Activated CD8-positive, alpha-beta memory T cell treated with anti-CD3 and anti-CD28 coated beads for 48 hours (primary cell): ENCODE measurements around the gene NOP16.
A peak's percentile ranks its signal among the peaks of the same experiment; 100 is the strongest.

Source experiments
- DNase-seq, 3 experiments: peaks; one replicate each; pipeline ENCODE4 v3.0.0-alpha.2; 2020; ENCODE audit warnings: low read depth in 2 of 3, low spot score in 2 of 3

Gene NOP16

DNA sequence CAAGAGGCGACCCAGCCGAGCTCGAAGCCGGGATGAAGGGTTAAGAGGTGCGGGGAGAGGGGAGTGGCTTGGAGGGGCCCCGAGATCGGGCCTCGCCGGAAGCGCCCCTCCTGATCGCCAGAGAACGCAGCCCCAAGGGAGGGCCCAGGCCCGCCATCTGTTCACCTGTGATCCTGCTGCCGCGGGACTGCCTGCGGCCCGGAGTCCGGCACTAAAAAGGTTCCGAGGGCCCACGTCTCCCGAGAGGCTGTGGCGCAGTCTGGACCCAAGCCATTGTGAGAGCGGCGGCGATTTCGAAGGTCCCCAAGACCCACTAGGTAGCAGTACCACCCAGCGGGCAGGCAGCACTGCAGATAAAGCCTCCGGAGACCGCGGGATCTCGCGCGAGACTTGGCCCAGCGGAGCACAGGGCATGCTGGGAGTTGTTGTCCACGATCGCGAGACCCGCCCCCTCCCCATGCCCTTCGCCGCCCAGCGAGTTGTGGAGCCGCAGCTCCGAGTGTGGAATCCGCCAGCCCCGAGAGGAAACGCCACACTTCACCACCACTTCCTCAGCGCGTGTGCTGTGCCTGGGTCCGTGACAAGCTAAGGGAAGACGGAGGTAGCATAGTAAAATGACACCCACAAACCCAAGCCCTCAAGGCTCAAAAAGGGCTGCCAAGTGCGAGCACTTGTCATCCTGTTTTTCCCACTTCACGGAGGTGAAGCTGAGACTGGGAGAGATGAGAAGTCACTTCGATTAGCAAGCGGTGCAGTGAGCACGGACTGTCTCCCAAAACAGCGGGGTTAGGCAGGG, 26.8 kb downstream of the NOP16 start, which contains the start of gene KIAA1191:
KIAA1191 (minus strand) TSS at position 328 of the 796 bp plus-strand sequence. CDS start 2,256 bp downstream, outside the sequence.
- DNase-seq, result peak; percentile 64 to 80 (median 78)

DNA sequence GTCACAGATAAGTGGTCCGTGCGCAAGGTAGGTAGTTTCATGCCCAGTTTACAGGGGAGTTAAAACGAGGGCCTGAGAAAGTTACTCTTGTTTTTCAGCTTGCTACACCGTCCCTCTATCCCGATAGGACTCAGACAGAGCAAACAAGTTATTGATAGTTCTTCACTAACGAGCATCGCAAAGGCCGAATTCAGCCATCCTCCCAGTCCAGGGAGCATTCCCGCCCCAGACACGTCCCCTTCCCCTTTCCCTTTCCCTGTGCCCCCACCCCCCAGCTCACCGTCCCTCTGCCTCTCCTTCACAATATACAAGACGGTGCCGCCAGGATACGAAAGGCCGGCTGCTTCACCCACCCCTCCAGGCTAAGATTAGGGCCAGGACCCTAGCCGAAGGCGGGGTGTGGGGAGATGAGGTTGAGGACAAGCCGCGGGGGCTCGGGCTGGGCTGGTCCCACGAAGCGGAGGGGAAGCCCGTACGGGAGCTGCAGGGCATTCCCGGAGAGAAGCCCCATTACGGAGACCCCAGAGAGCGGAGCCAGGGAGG, 27.4 kb downstream of the NOP16 start:
- DNase-seq, result no peak

DNA sequence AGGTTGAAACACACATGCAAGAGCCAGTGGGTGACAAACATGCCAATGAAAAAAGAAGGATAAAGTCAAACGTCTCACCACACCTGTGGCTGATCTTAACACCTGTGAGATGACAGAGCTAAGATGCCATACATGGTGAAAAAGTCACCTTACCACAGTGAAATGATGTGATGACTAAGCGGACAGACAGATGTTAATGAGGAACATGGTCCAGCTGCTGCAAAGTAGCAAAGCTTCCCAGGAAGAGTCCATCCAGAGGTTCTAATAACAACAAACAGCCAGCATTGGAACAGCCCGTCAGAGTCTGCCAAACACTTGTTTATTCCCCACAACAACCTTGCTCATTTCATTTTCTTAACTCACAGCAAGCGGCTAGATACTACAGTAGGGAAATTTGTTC, 28.7 kb downstream of the NOP16 start:
- no peak for DNase-seq

DNA sequence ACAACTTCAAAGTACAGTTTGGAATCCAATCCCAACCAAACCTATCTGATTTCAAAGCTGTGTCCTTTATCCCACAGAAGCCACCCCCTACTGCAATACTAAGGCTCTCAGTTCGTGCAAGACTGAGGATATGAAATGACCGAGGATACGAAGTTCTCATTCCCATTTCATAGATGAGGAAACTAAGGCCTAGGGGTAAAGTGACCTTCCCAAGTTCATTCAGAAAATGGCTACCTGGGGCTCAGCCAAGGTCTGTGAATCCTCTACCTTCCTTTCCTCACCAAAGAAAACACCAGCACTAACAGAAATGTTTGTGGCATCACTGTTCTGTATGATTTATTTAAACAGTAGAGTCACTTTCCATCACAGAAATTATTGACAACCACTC, 32.2 kb downstream of the NOP16 start:
- no peak for DNase-seq

DNA sequence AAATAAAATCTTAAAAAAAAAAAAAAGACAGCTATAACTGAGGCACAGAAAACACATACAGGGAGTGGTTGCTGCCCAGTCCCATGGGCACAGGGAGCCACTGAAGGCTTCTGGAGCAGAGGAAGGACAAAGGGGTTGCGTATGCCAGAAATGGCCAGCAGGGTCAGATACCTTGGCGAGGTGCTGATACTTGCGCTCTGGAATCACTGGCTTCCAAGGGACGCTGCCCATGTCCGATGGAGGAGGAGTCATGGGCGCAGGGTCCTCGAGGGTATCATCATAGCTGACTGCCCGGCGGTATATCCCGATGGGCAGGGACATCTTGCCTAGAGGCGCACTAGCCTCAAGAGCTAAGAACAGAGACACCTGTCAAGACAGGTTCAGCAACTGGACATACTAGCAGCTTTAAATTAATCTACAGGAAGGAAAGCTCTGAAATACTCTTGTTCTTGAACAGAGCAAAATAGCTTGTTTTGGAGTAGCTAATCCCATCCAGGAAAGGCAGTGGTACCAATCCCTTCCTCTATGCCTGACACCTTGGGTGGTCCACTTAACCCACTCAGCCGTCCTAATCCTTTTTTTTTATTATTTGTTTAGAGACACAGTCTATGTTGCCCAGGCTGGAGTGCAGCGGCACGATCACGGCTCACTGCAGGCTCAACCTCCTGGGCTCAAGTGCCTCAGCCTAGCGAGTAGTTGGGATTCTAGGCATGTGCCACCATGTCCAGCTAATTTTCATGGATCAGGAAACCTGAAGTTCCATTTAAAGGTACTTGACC, 32.8 kb downstream of the NOP16 start:
- no peak for DNase-seq

DNA sequence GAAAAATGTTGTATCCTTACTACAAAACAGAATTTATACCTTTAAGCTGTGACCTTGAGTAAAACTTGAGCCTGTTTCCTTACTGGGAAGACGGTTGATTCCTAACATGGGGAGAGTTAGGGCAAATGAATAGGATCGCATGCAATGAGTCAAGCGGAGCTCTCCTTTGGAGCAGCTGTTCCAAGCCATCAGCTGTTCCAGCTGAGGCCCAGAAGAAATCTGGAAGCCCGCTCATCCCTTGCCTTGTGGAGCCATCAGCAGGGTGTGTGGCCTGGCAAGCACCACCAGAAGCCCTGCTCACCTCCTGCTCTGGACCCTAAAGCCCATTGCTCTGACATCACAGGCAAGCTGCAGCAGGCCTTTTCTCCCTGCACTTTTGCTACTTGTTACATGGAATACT, 34.9 kb downstream of the NOP16 start:
- no peak for DNase-seq

DNA sequence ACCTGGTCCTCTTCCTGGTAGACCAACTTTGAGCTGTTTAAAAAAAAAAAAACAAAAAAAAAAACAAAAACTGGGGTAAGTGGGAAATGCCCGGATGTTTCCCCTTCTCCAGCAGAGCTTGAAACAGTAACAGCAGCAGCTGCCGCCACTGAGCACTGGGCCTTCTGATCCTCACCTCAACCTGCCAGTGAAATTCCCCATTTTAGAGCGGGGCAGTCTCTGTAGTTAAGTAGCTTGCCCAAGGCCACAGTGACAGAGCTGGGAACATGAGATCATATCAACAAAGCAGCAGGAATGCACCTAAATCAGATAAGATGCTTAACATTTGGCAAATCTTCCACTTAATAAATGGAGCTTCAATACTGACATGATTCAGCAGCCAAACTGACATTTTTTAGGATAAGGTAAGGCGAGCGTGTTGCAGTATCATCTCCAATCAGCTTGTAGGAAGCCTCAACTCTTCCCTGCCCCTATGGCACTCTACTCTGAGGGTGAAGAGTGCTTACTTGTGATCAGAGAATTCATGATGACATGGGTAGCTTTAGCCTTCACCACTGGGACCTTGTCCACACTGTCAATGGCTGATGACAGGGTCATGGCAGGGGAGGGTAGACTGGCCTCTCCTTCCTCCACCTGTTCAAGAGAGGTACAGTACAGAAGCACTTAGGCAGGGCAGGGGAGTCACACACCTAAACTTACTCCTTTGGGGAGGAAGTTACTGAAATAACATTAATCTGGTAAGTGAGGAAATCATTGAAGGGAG, 36.1 kb downstream of the NOP16 start:
- DNase-seq, result no peak

DNA sequence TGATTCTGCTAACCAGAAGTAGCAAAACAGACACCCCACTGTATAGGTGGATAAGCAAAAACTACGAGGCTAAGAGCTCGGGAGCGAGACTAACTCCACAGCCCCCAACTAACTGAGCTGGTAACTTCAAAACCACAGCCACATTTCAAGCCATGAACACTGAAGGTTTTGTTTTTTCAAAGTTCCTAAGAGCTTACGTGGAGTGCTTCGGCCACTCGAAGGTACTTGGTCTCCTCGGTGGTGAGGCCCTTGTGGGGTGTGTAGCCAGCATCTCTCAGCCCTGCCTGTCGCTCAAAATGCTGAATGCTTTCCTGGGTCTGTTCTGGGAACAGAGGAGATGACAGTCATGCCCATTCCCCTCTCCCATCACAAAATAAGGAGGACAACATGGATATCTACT, 38.0 kb downstream of the NOP16 start:
- no peak for DNase-seq

DNA sequence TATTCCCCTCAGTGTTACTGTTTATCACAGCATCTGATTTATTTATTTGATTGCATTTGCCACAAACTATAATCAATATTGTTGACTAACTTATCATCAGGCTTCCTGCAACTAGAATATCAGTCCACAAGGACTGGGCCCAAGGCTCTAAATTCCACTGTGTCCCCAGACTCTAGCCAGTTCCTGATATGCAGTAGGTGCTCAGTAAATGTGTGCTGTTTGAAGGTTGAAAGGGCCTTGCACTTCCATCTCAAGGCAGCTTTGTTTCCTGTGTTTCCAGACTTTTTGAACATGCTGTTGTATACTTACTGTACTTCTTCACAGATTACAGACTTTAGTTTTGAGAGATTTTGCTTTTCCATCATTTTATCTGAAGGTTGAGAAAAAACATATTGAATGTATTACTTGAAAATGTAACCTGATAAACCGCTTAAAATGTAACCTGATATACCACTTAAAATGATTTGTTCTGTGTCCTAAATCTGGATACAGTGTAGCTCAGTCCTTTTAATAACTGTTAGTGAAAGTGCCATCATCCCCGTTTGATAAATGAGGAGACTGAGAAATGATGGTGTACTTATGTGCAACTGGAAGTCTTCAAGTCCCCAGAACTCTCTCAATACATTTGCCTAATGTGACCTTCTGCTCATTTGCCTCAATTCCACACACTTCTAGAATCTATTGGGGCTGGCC, 45.5 kb downstream of the NOP16 start:
- no peak for DNase-seq

DNA sequence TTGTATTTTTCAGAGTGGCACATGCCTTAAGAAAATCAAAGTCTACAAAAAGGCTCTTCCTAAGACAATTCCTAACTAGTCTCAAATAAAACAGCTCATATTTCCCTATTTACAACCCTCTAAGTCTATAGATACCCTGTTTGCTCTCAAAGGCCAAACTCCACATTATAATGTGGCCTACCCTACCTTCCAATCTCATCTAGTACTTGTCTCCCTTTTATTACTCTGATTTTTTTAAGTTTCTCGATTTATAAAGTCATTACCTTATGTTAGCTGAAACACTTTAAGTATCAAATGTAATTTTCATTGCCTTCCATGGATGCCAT, 46.3 kb downstream of the NOP16 start:
- DNase-seq, result no peak

DNA sequence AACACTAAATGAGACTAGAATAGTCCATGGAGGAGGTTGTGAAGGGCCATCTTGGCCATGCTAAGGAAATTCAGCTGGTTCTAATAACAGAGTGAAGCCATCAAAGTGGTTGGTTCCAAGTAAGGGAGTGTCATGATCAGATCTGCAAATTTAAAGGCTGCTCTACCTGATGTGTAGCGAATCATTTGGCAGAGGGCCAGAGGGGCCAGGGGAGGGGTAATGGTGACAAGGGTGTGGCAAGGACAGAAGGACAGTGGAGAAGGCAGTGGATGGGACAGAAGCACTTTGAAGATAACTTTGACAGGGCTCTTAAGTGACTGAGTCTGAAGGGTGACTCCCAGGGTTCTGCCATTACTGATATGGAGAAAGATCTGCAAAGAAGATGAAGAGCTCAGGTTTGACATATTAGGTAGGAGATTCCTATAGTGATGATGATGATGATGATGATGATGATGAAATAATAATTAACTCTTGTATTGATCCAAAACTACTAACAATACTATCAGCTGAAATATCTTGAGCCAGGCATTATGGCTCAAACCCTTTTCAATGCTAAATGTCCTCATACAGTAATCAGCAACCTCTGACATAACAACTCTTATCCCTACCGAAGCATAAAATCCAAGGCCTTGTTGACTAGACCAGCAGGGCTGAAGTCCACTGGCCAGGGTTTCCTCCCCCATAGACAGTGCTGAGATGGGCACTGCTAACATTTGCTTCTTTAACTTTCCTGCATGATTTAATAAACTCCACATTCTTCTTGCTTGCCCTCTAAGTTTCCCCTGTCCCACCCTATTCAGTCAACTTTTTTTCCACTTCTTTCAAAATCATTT, 46.9 kb downstream of the NOP16 start:
- no peak for DNase-seq

DNA sequence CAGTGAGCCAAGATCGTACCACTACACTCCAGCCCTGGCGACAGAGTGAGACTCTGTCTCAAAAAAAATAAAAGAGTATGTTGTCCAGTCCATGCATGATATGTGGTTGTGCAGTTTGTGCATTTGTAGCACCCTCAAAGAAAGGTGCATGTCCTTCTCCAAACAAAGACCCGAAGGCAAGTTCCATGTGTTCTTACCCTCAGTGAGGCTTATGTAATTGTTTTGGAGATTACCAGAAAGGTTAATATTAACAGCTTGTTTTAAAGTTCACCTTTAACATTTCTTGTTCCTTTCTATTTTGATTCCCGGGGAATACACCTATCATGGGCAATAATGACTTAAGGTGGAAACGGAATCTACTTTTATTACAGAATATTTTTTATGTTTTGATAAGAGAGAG, 49.1 kb downstream of the NOP16 start:
- DNase-seq, result no peak

DNA sequence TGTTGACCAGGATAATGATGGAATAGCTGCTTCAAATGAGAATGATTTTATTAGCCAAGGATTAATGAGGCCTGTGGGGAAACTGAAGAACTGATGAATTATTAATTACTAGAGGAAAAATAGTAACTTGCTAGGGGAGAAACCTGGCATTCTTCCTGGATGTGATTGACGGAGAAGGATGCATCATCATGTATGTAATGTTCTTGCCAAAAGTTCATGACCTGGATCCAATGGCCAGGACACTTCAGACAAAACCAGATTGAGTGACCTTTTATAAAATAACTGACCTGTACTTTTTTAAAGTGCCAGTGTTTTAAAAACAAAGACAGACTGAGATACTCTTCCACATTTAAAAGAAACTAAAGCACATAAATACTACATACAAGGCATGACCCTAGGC, 50.5 kb downstream of the NOP16 start:
- no peak for DNase-seq

DNA sequence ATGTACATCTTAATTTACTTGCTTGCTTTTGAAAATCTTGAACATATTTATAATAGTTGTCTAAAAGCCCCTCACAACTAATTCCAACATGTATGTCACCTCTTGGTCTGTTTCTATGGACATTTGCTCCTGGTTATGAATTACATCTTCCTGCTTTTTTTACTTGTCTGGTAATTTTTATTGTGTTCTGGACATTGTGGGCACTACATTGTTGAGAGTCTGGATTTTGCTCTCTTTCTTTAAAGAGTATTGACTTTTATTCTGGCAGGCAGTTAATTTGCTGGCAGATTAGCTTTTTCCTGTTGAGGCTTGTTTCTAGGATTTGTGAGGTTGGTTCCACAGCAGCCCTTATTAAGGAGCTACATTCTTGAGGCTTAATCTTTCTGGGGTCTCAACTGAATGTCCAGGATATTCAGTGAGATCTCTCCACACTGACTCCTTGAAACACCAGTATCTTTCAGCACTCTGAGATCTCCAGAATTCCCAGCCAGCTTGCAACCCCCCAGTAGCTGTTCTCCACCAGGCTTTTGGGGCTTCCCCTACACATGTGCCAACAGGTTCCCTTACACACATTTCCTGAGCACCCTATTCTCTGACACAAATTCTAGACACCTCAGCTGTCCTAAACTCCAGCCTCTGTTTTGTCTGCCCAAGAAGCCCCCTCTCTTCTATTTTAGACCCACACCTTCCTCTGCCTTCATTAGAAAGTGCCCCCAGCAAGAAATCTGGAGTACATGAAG, 54.2 kb downstream of the NOP16 start:
- no peak for DNase-seq
